A549 (cell line): ENCODE results near the gene ANKRD9. TPM values are rescaled to one million over a fixed set of nuclear protein-coding genes. Genes with fewer than 3 reads are reported as not detected.

Source experiments
- ATAC-seq, 2 experiments: fragments of 200-7000 bp in 1 of 2; fragments of >200 bp in 1 of 2; cut with Nextera tagmentation in 1 of 2; cut with Tn5 transposase in 1 of 2; 3 replicates each; pipeline versions ENCODE4 v1.8.0 to v1.9.1; 2018 to 2020; ENCODE audit warnings: mild to moderate bottlenecking in 1 of 2, moderate library complexity in 1 of 2
- CTCF ChIA-PET: fragments of 300-600 bp; sonication (Branson Sonifier 250); formaldehyde crosslinking; extraction: SDS; loops from one replicate; lab custom pipeline; 2021; ENCODE audit warnings: antibody characterized with exemption, inconsistent platforms; lab: Yijun Ruan, JAX
- POLR2A ChIA-PET: fragments of 350-600 bp; formaldehyde crosslinking; extraction: SDS; loops from one replicate; lab custom pipeline; 2021; ENCODE audit warnings: antibody characterized with exemption, inconsistent platforms; lab: Yijun Ruan, JAX
- DNase-seq, 2 experiments: peaks; one replicate each; pipeline versions ENCODE4 v3.0.0 to v3.0.0-alpha.2; 2011 to 2016; ENCODE audit warnings: low read depth in 1 of 2, low spot score in 1 of 2
- FAIRE-seq: peaks from 2 replicates; lab custom pipeline; 2011; peaks lifted over from hg19 to GRCh38; lab: Jason Lieb, UNC
- H3K27ac ChIP-seq, 2 experiments: fragments of >200 bp; sonication (Bioruptor Twin); formaldehyde crosslinking; 3 replicates each; pipeline ENCODE4 v1.5.1; 2016 to 2017
- H3K4me1 ChIP-seq: fragments of >200 bp; sonication (Bioruptor Twin); formaldehyde crosslinking; 3 replicates; pipeline ENCODE4 v1.6.1; 2016
- H3K4me2 ChIP-seq: fragments of >200 bp; sonication (Bioruptor Twin); formaldehyde crosslinking; 3 replicates; pipeline ENCODE4 v1.6.1; 2016
- H3K4me3 ChIP-seq: fragments of >200 bp; sonication (Bioruptor Twin); formaldehyde crosslinking; 3 replicates; pipeline ENCODE4 v1.5.1; 2016
- H3K9me3 ChIP-seq: fragments of >200 bp; sonication (Bioruptor Twin); formaldehyde crosslinking; 3 replicates; pipeline ENCODE4 v1.6.1; 2016
- BCL3 ChIP-seq: fragments of >200 bp; sonication (Bioruptor Twin); formaldehyde crosslinking; IDR thresholded peaks from 3 replicates; pipeline ENCODE4 v1.6.1; 2016
- BHLHE40 ChIP-seq: IDR thresholded peaks from 2 replicates; pipeline ENCODE4 v1.6.1; 2012; ENCODE audit warnings: low read depth, low read length, inconsistent platforms
- CBX2 ChIP-seq: fragments of 200-600 bp; sonication (generic); IDR thresholded peaks from 2 replicates; pipeline ENCODE4 v1.6.1; 2016; ENCODE audit warnings: low read depth, mild to moderate bottlenecking, borderline replicate concordance
- CBX8 ChIP-seq: fragments of 200-600 bp; sonication (generic); IDR thresholded peaks from 2 replicates; pipeline ENCODE4 v1.6.1; 2016
- CEBPB ChIP-seq, 2 experiments: fragments of >200 bp in 1 of 2; sonication (Bioruptor Twin) in 1 of 2; formaldehyde crosslinking in 1 of 2; IDR thresholded peaks; 2 replicates each; pipeline ENCODE4 v1.6.1; 2012 to 2016
- CHD4 ChIP-seq: fragments of 200-600 bp; sonication (generic); IDR thresholded peaks from 2 replicates; pipeline ENCODE4 v1.6.1; 2016; ENCODE audit warnings: antibody characterized with exemption, mild to moderate bottlenecking, borderline replicate concordance
- EHMT2 ChIP-seq: fragments of 200-600 bp; sonication (generic); IDR thresholded peaks from 2 replicates; pipeline ENCODE4 v1.6.1; 2016; ENCODE audit warnings: antibody characterized with exemption, low read depth, mild to moderate bottlenecking, moderate library complexity
- ESRRA ChIP-seq: fragments of 150-350 bp; IDR thresholded peaks from 2 replicates; pipeline ENCODE4 v1.6.1; 2014; ENCODE audit warnings: mild to moderate bottlenecking, low read length, borderline replicate concordance
- FOSB ChIP-seq: fragments of 250-450 bp; sonication (Bioruptor Pico); IDR thresholded peaks from 2 replicates; pipeline ENCODE4 v1.5.0; 2020; ENCODE audit warnings: mild to moderate bottlenecking, moderate library complexity
- FOSL2 ChIP-seq, 2 experiments: fragments of 450-650 bp in 1 of 2; fragments of >200 bp in 1 of 2; sonication (Bioruptor Twin) in 1 of 2; formaldehyde crosslinking; IDR thresholded peaks; 2 replicates each; pipeline versions ENCODE4 v1.5.0 to v1.6.1; 2016 to 2020; ENCODE audit warnings: mild to moderate bottlenecking in 1 of 2, moderate library complexity in 1 of 2
- FOXS1 ChIP-seq: fragments of 250-450 bp; sonication (Bioruptor Pico); IDR thresholded peaks from 2 replicates; pipeline ENCODE4 v1.5.0; 2020; ENCODE audit warnings: mild to moderate bottlenecking, moderate library complexity
- HES2 ChIP-seq: fragments of >200 bp; sonication (Bioruptor Twin); formaldehyde crosslinking; IDR thresholded peaks from 2 replicates; pipeline ENCODE4 v1.6.1; 2016
- JUN ChIP-seq, 2 experiments: fragments of >200 bp; sonication (Bioruptor Twin); formaldehyde crosslinking; IDR thresholded peaks; 2 replicates in 1 of 2; 3 replicates in 1 of 2; pipeline ENCODE4 v1.6.1; 2016 to 2017
- JUNB ChIP-seq: fragments of >200 bp; sonication (Bioruptor Twin); formaldehyde crosslinking; IDR thresholded peaks from 2 replicates; pipeline ENCODE4 v1.6.1; 2016
- MAX ChIP-seq: IDR thresholded peaks from 2 replicates; pipeline ENCODE4 v1.6.1; 2012
- NFE2L2 ChIP-seq: fragments of 150-350 bp; conservative IDR thresholded peaks from 2 replicates; pipeline ENCODE4 v1.6.1; 2014; ENCODE audit warnings: low read length
- NPAS2 ChIP-seq: fragments of 250-450 bp; sonication (Bioruptor Pico); IDR thresholded peaks from 2 replicates; pipeline ENCODE4 v1.8.0; 2022; ENCODE audit warnings: mild to moderate bottlenecking, moderate library complexity, borderline replicate concordance
- NR3C1 ChIP-seq: fragments of >200 bp; sonication (Bioruptor Twin); formaldehyde crosslinking; IDR thresholded peaks from 3 replicates; pipeline ENCODE4 v1.6.1; 2017
- RCOR1 ChIP-seq: fragments of 150-350 bp; IDR thresholded peaks from 2 replicates; pipeline ENCODE4 v1.6.1; 2014; ENCODE audit warnings: antibody characterized with exemption, low read length, low read depth
- REST ChIP-seq: fragments of 200-600 bp; sonication (generic); IDR thresholded peaks from 2 replicates; pipeline ENCODE4 v1.6.1; 2016; ENCODE audit warnings: antibody characterized with exemption, mild to moderate bottlenecking, moderate library complexity
- RNF2 ChIP-seq: fragments of 200-600 bp; sonication (generic); IDR thresholded peaks from 2 replicates; pipeline ENCODE4 v1.6.1; 2016; ENCODE audit warnings: low read depth, mild to moderate bottlenecking, antibody characterized with exemption, moderate library complexity, borderline replicate concordance
- SREBF2 ChIP-seq: fragments of 450-650 bp; IDR thresholded peaks from 2 replicates; pipeline ENCODE4 v1.6.1; 2014; ENCODE audit warnings: mild to moderate bottlenecking, moderate library complexity
- ZFP36 ChIP-seq: fragments of 450-650 bp; IDR thresholded peaks from 2 replicates; pipeline ENCODE4 v1.6.1; 2014; ENCODE audit warnings: borderline replicate concordance; ENCODE audit not compliant: partially characterized antibody
- ZSCAN20 ChIP-seq: fragments of 250-450 bp; sonication (Bioruptor Pico); IDR thresholded peaks from 2 replicates; pipeline ENCODE4 v1.8.0; 2022; ENCODE audit warnings: mild to moderate bottlenecking, moderate library complexity
- WGBS: methylation state at CpG from one replicate; pipeline ENCODE4 v1.1.6; 2017; ENCODE audit errors: missing lambda C conversion rate; 5-methylcytosine and 5-hydroxymethylcytosine counted together
- polyA plus RNA-seq, 4 experiments: library from polyadenylated mRNA; depleted of rRNA in 3 of 4; stranded (reverse); fragments of >200 nt; fragmentation: RNase III in 1 of 4; extraction: RNeasy Plus Mini Kit Qiagen cat#74134 plus additional on column Dnase treatment in 1 of 4; gene quantifications; 2 replicates in 3 of 4; 3 replicates in 1 of 4; pipeline ENCODE4 v1.2.3, GENCODE V29; 2011 to 2017
- TF ChIP-seq, protein P1 (sequence below): fragments of 450-650 bp; IDR thresholded peaks from 2 replicates; pipeline ENCODE4 v1.6.1; 2014; ENCODE audit warnings: antibody characterized with exemption
- TF ChIP-seq, protein P2 (sequence below): IDR thresholded peaks from 2 replicates; pipeline ENCODE4 v1.6.1; 2012; ENCODE audit warnings: low read depth, borderline replicate concordance
- TF ChIP-seq, protein P3 (sequence below): IDR thresholded peaks from 2 replicates; pipeline ENCODE4 v1.6.1; 2012

ANKRD9 gene
- polyA plus RNA-seq, 2 of the 4 experiments (the other 2 are of a cell fraction): 6.3 to 11.8 TPM

DNA sequence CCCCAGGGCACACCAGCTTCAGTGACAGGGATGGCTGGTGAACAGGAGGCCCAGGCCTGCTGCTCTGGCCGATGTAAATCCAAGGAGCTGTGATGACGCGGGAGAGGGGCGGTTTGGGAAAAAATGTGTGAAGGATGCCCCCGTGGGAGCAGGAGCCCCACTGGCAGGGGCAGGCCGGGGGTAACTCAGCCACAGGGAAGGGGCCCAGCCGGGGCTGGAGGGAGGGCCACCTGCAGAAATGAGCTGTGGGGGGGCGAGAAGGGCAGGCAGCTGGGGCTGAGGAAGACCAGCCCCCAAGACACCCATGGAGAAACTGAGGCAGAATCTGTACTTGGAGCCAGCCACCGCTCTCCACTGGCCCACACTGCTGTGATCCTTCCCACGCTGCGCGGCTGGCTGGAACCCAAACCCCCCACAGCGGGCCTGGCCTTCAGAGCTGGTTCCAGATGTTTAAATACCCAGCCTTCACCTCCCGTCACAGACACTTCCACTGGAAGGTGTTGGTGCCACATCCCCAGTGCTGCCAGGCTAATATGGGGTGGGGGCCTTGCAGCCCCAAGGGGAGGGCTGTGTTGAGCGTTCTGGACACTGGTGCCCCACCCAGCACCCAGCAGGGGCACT is 28.5 kb upstream of the ANKRD9 start:
- Histone ChIP-seq H3K4me2 (no peak overlapping the region), H3K4me3 (no peak overlapping the region), H3K9me3 (no peaks in the 10 kb centered on the region), H3K27ac (no peak overlapping the region; a peak in 1 of 6 replicates), H3K4me1 (peaks cover 11% of the 10 kb centered on the region; the same call in 2 of the 3 replicates)
- ChIA-PET CTCF (interaction anchor here (0.7 to 3.4 kb wide), 8 partner anchors 9 to 101 kb away, joined by 3 to 22 read pairs (median 3); no protein-coding TSS in a partner anchor), POLR2A (no interaction called here)
- 93% methylated on average over 11 of the region's 15 CpGs for WGBS
- FAIRE-seq (no peak), DNase-seq (no peak), ATAC-seq (no peak)
- TF ChIP-seq CBX8: no peak
- TF ChIP-seq, protein P1, sequence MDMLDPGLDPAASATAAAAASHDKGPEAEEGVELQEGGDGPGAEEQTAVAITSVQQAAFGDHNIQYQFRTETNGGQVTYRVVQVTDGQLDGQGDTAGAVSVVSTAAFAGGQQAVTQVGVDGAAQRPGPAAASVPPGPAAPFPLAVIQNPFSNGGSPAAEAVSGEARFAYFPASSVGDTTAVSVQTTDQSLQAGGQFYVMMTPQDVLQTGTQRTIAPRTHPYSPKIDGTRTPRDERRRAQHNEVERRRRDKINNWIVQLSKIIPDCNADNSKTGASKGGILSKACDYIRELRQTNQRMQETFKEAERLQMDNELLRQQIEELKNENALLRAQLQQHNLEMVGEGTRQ: no peak
- no peak for TF ChIP-seq NR3C1
- no peak for TF ChIP-seq EHMT2

DNA sequence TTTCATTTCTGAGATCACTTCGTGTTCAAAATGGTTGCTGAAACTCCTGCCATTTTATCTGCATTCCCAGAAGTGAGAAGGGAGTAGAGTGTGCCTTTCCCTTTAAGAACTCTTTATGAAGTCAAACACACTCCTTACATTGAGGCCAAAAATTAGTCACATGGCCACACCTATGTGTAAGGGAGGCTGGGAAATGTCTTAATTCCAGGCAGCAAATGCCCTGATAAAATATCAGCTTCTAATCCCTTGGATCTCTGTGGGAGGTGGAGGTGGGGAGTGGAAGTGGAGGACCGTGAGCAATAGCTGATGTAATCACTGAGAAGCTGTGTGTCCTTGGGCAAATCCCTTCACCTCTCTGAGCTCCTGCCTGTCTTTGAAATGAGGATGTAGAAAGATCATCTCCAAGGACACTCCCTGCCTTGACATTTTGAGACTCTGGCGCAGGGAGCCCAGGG is 22.7 kb upstream of the ANKRD9 start:
- CTCF ChIA-PET: interaction anchor here (0.5 to 1.3 kb wide), 4 partner anchors 7 to 59 kb away, joined by 3 to 4 read pairs (median 3); no protein-coding TSS in a partner anchor
- TF ChIP-seq HES2 (no peak), RCOR1 (0 out of 2 replicates have a peak, but pooled peaks have one; percentile 61), FOSB (CRISPR knock-in tag) (no peak), ESRRA (no peak), JUNB (no peak), NFE2L2 (no peak), CBX2 (no peak), RNF2 (no peak), CHD4 (no peak), BCL3 (no peak), BHLHE40 (no peak), REST (no peak), CEBPB (IDR thresholded peaks at IDR 0.05) (0 out of 4 replicates have a peak, but pooled peaks of 1 of the 2 experiments have one; percentile 7), SREBF2 (no peak), NPAS2 (CRISPR knock-in tag) (no peak), MAX (0 out of 2 replicates have a peak, but pooled peaks have one; percentile 24), FOXS1 (CRISPR knock-in tag) (no peak), ZFP36 (peak; percentile 94), ZSCAN20 (CRISPR knock-in tag) (no peak), FOSL2 (IDR thresholded peaks at IDR 0.05) (no peak), FOSL2 (CRISPR knock-in tag; IDR thresholded peaks at IDR 0.05) (peak; percentile 25; the same call in 1 of the 2 replicates), JUN (IDR thresholded peaks at IDR 0.05) (peak in 1 of 2 experiments; percentile 68; a peak in 2 of 5 replicates)
- TF ChIP-seq, protein P1: peak; percentile 38; the same call in 1 of the 2 replicates
- TF ChIP-seq, protein P2, sequence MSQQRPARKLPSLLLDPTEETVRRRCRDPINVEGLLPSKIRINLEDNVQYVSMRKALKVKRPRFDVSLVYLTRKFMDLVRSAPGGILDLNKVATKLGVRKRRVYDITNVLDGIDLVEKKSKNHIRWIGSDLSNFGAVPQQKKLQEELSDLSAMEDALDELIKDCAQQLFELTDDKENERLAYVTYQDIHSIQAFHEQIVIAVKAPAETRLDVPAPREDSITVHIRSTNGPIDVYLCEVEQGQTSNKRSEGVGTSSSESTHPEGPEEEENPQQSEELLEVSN: no peak
- TF ChIP-seq, protein P3, sequence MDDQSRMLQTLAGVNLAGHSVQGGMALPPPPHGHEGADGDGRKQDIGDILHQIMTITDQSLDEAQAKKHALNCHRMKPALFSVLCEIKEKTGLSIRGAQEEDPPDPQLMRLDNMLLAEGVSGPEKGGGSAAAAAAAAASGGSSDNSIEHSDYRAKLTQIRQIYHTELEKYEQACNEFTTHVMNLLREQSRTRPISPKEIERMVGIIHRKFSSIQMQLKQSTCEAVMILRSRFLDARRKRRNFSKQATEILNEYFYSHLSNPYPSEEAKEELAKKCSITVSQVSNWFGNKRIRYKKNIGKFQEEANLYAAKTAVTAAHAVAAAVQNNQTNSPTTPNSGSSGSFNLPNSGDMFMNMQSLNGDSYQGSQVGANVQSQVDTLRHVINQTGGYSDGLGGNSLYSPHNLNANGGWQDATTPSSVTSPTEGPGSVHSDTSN: no peak

More for the DNA sequence above, 22.7 kb upstream of the ANKRD9 start:
- POLR2A ChIA-PET: no interaction called here
- Histone ChIP-seq H3K27ac (peak overlapping the region; percentile 58 to 72), H3K4me1 (peaks cover 30% of the 10 kb centered on the region), H3K9me3 (no peaks in the 10 kb centered on the region), H3K4me2 (peak overlapping the region; percentile 20; the same call in 1 of the 3 replicates), H3K4me3 (no peak overlapping the region)
- FAIRE-seq (no peak), DNase-seq (peak; percentile 35 to 80), ATAC-seq (peak; percentile 16 to 27; a peak in 3 of 6 replicates)
- WGBS: 47% methylated on average over 3 of the region's 3 CpGs
